ENCODE measurements around the gene SLAMF1.

The SLAMF1 gene

DNA sequence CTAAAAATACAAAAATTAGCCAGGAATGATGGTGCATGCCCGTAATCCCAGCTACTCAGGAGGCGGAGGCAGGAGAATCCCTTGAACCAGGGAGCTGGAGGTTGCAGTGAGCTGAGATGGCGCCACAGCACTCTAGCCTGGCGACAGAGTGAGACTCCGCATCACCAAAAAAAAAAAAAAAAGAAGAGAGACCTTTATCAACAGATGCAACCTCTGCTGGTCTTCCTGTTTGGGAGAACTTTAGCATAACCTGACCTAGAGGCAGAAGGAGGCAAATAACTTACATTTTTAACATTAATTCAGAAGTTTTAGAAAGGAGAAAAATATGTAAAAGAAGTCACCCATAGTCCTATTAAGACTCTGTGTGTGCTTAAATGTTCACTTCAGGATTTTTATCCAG lies 32.4 kb downstream of the SLAMF1 start:
- in situ Hi-C loops (cut with HindIII; ENCODE audit: low sequenced_read_pairs), result no loop called here
- DNase-seq (ENCODE audit: low read depth), result no peak
- no peak overlapping the region for H3K4me3 ChIP-seq (ENCODE audit: low read depth, low read length)
- TF ChIP-seq CTCF (IDR thresholded peaks at IDR 0.05; ENCODE audit: low read depth, low read length, missing control alignments), result no peak

DNA sequence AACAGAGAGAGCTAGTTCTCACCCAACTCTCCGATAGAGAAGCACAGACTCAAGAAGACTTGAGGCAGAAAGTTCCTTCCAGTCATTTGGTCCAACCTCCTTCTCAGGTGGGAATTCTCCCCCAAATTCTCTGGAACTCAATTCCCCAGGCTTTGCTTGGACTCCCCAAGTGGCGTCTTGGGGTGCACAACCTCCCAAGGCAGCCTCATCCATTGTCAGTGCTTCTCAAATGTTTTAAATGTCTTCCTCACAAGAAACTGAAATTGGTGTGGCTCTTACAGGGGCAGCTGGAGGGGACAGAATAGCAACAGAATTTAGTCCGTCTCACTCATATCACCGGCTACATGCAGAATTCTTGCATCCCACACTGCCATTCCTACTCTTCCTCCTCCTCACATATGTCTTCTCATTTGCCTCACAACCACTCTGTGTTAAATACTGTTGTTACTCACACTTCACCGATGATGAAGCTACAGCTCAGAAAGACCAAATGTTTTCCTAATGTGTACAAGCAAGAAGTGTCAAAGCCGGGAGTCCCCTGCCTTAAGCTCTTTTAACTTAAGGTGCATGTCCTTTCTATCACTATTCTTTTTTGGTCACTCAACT lies 34.1 kb downstream of the SLAMF1 start:
- no peak for DNase-seq (ENCODE audit: low read depth)
- TF ChIP-seq CTCF (IDR thresholded peaks at IDR 0.05; ENCODE audit: low read depth, low read length, missing control alignments), result no peak
- in situ Hi-C loops (cut with HindIII; ENCODE audit: low sequenced_read_pairs), result no loop called here
- H3K4me3 ChIP-seq (ENCODE audit: low read depth, low read length), result no peak overlapping the region

GRCh38 chr1:160610569-160611242 lies 36.1 kb downstream of the SLAMF1 start:
- no peak for DNase-seq (ENCODE audit: low read depth)
- no peak overlapping the region for H3K4me3 ChIP-seq (ENCODE audit: low read depth, low read length)
- in situ Hi-C loops (cut with HindIII; ENCODE audit: low sequenced_read_pairs), result no loop called here
- no peak for TF ChIP-seq CTCF (IDR thresholded peaks at IDR 0.05; ENCODE audit: low read depth, low read length, missing control alignments)

DNA sequence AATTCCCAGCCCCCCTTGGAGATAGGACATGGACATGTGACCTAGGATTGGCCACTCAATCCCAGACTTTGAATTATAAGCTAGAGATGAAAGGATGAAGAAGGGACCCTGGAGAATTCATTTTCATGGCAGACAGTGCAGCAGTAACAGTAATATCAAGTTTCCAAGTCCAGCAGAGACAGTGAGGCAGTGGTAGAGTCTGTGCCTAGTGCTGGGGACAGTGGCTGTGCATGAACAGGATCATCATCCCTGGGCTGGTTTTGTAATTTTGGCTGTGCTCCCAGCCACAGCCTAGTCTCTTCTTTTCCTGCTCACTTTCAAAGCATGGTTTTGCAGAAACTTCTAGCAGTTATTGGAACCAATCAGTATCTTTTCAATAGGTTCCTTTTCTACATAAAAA lies 37.9 kb downstream of the SLAMF1 start:
- no peak for TF ChIP-seq CTCF (IDR thresholded peaks at IDR 0.05; ENCODE audit: low read depth, low read length, missing control alignments)
- in situ Hi-C loops (cut with HindIII; ENCODE audit: low sequenced_read_pairs), result no loop called here
- H3K4me3 ChIP-seq (ENCODE audit: low read depth, low read length), result no peak overlapping the region
- no peak for DNase-seq (ENCODE audit: low read depth)

- no peak for DNase-seq (ENCODE audit: low read depth)
- H3K4me3 ChIP-seq (ENCODE audit: low read depth, low read length), result no peak overlapping the region
- TF ChIP-seq CTCF (IDR thresholded peaks at IDR 0.05; ENCODE audit: low read depth, low read length, missing control alignments), result no peak
- in situ Hi-C loops (cut with HindIII; ENCODE audit: low sequenced_read_pairs), result no loop called here
Measured at GRCh38 chr1:160608514-160608913, 38.3 kb downstream of the SLAMF1 start.

DNA sequence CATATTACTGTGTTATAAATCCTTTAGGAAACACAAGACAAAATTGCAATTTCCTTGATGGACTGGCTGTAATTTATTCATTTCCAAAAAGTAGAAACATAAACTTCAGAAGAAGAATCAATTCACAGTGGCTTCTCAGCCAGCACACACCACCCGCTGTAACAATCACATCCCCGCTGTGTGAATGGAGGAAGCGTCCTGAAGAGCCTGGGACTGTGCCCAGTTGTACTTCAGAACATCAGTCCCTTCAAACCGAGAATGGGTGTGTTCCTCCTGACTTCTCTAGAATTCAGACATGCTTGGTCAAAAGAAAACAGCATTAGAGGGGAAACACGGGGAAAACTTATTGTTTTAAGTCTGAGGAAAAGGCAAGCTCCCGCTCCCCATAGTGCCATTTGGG lies 38.8 kb downstream of the SLAMF1 start:
- DNase-seq (ENCODE audit: low read depth), result no peak
- in situ Hi-C loops (cut with HindIII; ENCODE audit: low sequenced_read_pairs), result no loop called here
- no peak overlapping the region for H3K4me3 ChIP-seq (ENCODE audit: low read depth, low read length)
- no peak for TF ChIP-seq CTCF (IDR thresholded peaks at IDR 0.05; ENCODE audit: low read depth, low read length, missing control alignments)

Data from astrocyte of the cerebellum (primary cell).